GM18517 (cell line): ENCODE measurements around the gene FTCD.
"Not testable (repeated sequence)": the region's sequence is repeated elsewhere in the genome, so short reads cannot be mapped to it uniquely, and the experiment has no call there.

ENCODE experiments used
- ATAC-seq: cut with Tn5 transposase; IDR thresholded peaks from one replicate; pipeline ENCODE4 v1.9.1; 2021; ENCODE audit warnings: mild to moderate bottlenecking, moderate library complexity; ENCODE audit not compliant: unreplicated experiment

FTCD gene

DNA sequence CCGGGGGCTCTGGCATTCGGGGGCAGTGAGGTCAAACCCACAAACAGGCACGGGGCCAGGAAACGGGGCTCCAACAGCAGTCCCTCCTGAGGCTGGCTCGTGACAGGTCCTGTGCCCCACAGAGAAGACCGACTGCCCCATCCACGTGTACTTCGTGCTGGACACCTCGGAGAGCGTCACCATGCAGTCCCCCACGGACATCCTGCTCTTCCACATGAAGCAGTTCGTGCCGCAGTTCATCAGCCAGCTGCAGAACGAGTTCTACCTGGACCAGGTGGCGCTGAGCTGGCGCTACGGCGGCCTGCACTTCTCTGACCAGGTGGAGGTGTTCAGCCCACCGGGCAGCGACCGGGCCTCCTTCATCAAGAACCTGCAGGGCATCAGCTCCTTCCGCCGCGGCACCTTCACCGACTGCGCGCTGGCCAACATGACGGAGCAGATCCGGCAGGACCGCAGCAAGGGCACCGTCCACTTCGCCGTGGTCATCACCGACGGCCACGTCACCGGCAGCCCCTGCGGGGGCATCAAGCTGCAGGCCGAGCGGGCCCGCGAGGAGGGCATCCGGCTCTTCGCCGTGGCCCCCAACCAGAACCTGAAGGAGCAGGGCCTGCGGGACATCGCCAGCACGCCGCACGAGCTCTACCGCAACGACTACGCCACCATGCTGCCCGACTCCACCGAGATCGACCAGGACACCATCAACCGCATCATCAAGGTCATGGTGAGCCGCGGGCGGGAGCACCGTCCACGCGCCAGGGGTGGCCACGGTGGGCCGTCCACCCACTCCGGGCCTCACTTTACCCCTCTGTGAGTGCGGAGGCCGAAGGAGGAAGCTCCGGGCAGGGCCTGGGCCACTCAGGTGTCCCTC, 43.3 kb downstream of the FTCD start:
- ATAC-seq = no peak

DNA sequence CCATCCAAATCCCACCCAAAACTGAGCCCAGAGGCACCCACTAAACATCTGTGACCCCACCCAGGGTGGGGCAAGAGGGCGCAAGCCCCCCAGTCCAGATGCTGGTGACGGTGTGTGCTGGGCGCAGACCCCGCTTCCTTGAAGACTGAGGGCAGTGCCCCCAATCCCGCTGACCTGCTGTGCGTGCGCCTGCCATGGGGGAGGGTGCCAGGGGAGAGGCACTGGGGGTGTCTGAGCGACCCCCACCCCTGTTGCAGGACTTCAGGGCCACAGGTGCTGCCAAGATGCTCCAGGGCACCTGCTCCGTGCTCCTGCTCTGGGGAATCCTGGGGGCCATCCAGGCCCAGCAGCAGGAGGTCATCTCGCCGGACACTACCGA, 44.2 kb downstream of the FTCD start:
- no peak for ATAC-seq

DNA sequence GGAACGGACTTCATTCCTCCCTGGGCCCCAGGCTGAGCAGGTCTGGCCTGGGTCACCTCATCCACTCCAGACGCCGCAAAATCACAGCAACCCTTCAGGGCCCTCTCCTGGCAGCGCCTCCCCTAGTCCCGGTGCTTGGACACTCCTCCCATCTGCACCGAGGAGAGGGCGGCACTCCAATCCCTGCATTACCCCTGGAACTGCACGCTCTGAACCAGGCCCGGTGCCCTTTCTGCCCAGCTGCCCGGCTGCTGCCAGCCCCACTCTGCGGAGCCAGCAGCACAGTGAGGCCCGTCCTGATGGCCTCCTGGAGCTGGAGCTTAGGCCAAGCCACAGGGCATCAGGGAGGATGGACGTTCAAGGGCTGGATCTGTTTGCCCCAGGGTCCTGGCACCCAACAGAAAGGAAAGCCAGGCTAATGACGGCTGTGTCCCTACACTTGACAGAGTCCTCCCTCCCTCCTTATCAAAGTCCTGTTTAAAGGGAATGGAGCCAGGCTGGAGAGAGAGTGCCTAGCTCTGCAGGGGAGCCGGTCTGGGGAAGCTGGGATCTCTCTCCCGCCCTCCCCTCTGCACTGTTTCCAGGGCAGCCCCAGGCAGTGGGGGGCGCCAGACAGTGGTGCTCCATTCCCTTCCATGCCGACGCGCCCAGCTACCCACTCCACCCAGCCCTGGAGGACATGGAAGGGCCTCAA, 44.7 kb downstream of the FTCD start:
- ATAC-seq = no peak

DNA sequence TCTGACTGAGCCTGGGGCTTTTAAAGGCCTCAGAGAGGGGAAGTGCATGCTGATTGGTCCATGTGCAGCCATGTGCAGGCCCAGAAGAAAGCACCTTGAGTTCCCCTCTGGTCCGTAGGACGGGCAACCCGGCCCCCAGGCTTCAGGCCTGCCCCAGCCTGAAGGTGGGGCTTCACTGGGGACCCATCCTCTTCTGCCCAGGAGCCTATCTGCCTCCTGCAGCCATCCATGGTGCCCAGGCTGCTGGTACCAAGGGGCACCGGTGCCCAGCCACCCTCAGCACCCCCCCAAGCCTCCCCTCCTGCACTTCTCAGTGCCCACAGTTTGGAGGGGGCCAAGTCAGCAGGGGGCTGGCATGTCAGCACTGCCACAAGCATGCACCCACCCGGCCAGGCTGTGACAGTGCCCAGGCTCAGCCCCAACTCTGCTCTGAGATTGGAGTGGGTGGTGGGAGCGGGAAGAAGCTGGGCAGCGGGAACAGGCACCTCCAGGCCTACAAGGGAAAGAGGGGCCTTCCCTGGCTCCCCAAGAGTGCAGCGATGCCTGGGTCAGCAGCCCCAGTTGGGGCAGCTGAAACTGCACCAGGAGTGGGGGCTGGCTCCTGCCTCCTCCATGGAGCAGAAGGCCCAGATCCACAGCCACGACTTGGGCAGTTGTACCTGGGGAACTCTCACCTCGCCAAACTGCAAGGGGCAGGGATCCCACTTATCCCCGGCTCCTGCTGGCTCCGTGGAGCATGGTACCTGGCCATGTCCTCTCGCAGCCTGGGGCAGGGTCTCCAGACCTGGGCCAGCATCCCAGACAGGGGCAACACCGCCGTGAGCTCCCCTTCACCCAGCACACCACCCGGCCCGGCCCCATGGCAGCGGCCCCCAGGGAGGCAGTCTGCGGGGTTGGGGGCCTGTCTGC, 45.8 kb downstream of the FTCD start:
- no peak for ATAC-seq

DNA sequence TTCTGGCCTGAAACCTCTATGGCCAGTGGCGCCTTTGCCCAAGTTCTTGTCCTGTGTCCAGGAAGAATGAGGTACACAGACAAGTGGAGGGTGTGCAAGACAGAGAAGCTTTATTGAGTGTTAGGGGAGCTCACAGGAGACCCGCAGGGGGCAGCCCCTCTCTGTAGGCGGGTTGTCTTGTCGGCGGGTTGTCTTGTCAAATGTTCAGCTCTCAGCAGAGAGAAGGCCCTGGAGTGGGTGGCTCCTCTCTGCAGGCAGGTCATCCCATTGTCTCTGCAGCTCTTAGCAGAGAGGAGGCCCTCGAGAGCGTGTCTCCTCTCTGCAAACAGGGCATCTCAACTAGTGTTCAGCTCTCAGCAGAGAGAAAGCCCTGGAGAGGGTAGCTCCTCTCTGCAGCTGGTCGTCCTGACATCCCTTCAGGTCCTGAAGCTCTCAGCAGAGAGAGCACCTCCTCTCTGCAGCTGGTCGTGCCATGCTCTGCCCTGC, 46.5 kb downstream of the FTCD start:
- ATAC-seq = no peak

DNA sequence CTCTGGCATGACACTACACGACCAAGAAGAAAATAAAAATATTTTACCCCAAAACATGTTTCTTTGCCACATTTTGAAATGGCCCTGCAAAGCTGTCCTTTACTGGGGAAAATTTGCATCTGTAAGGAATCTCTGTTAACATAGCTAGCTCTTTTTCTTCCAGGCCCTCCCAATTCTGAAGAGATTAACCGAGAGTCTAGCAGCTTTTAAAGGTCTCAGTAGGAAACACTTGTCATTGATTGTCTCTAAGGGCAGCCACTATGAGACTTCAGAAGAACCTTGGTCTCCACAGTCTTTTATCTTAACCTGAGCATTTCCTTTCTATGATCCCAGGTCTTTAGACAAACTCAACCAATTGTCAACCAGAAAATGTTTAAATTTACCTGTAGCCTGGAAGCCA, 48.0 kb downstream of the FTCD start:
- ATAC-seq = not testable (repeated sequence)

DNA sequence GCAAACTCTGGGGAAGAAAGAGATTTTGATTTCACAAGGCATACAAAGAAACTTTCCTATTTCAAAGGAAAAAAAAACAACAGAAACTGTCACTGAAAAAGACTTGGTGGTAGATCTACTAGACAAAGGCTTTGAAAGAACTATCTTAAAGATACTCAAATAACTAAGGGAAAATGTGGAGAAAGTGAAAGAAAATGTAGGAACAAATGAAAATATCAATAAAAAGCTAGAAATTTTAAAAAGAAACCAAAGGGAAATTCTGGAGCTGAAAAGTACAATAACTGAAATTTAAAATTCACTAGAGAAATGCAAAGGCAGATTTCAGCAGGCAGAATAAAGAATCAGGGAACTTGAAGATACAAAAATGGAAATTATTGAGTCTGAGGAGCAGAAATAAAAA, 51.3 kb downstream of the FTCD start:
- no peak for ATAC-seq

DNA sequence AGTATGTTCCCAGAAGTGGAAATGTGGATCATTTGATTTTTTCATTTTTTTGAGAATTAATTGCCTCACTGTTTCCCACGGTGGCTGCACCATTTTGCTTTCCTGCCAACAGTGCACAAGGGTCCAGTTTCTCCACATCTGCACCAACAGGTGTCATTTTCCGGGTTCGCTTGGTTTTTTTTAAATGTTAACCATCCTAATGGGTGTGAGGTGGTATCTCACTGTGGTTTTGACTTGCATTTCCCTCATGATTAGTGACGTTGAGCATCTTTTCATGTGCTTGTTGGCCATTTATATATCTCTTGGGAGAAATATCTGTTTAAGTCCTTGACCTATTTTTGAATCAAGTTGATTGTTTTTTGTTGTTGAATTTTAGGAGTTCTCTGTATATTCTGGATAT, 54.5 kb downstream of the FTCD start:
- no peak for ATAC-seq

DNA sequence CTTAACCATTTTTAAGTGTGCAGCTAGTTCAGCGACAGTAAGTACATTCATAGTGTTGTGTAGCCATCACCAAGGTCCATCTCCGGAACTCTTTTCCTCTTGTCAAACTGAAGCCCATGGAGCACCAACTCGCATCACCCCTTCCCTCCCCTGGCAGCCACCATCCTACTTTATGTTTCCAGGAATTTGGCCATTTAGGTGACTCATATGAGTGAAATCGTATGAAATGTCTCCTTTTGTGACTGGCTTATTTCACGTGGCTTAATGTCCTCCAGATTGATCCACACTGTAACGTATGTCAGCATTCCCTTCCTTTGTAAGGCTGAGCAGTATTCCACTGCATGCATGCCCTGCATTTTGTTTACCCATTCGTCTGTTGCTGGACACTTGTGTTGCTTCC, 55.0 kb downstream of the FTCD start:
- no peak for ATAC-seq

DNA sequence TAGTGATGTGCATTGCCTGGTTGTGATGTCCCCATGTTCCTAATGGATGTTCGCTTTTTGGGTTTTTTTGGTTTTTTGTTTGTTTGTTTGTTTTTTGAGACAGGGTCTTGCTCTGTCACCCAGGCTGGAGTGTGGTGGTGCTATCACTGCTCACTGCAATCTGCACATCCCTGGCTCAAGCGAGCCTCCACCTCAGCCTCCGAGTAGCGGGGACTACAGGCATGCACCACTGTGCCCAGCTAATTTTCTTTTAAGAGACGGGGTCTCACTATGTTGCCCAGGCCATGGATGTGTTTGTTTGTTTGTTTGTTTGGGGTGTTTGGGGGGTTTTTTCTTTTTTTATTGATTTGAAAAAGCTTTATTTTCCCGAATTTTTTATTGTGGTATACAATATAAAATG, 55.4 kb downstream of the FTCD start:
- no peak for ATAC-seq

DNA sequence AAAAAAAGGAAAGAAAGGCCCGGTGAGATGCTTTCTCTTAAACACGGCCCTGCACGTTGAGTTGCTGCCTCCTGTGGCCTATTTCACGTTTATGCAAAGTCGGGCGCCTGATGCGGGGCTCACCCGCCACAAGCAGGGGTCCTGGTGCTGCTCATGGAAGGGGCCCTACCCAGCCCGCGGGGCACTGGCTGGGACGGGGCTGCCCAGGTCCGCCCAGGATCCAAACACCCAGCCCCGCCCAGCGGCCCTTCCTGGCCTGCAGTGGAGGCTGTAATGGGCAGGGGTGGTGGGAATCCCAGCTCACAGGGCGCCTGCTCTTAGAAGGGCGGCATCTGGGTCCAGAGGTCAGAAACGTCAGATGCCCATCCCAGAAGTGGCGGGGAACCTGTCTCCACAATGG, 55.9 kb downstream of the FTCD start:
- no peak for ATAC-seq

DNA sequence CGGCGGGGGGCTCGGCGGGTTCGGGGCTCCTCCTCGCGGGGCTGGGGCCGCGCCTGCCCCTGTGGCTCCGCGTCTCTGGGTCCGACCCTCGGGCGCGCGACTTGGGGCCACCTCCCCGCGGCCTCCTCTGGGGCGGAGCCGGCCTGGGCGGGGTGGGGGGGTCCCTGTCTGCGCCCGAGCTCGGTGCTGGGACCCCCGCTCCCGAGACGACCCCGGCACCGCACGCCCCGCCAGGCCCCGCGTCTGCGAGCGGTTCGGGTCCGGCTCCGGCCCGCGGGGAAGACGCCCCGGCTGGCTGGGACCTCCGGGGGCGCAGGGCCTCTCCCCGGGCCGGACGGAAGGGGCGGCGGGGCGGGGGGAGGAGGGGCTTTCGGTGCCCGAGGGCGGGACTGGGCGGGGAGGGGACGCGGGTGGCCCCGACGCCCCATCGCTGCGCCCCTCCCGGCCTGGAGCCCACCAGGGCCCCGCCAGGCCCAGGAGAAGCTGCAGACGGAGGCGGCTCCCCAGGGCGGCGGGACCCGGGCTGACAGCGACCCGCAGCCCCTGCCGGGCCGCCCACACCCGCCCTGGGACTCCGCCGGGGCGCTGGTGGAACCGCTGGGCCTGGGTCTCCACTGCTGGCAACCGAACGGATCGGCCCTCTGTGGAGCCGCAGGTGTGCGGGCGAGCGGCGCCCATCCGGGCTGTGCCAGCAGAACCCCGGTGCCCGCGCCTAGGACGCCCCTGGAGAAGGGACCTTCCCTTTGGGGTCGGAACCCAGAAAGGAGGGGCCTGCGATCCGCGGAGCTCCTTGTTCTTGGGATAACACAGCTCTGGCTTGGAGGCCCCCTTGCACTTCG, 56.9 kb downstream of the FTCD start:
- no peak for ATAC-seq

DNA sequence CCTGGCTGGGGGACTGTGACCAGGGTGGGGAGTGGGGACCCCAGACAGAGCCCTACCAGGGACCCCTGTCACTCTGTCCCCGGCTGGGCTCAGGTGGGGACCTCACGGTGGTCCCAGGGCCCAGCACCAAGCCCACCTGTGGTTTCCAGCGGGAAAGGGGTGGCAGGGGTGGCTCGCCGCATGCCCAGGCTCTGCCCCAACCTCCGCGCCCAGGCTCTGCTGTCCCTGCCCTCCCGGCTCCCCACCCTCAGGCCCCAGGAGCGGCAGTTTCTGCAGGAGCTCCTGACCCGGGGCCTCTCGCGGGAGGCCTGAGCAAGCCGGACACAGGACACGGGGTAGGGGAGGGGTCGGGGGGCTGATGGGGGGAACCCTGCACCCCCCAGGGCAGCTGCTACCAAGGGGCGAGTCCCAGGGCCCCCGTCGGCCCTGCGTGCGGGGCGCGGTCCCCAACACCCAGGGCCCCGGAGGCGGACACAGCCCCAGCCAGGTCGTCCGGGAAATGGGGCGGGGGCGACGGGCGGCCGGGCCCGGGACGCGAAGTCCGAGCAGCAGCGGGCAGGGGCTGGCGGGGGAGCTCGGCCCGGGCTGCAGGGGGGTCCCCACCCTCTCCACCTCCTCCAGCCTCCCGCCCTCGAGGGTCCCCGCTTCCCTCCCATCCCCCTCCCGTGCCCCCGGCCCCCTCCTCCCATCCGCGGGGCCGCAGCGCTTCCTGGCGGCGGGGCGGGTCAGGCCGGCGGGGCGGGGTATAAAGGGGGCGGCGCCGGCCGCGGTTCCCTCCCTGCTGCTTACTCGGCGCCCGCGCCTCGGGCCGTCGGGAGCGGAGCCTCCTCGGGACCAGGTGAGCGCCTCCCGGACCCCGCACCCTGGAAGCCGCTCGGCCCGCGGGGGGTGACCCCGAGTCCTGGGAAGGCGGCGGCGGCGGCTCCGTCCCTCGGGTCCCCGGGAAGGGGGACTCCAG, 57.8 kb downstream of the FTCD start, which contains the start of gene COL6A2:
TSS of gene COL6A2 (plus strand) at position 777 of the 958 bp plus-strand sequence.
- no peak for ATAC-seq

DNA sequence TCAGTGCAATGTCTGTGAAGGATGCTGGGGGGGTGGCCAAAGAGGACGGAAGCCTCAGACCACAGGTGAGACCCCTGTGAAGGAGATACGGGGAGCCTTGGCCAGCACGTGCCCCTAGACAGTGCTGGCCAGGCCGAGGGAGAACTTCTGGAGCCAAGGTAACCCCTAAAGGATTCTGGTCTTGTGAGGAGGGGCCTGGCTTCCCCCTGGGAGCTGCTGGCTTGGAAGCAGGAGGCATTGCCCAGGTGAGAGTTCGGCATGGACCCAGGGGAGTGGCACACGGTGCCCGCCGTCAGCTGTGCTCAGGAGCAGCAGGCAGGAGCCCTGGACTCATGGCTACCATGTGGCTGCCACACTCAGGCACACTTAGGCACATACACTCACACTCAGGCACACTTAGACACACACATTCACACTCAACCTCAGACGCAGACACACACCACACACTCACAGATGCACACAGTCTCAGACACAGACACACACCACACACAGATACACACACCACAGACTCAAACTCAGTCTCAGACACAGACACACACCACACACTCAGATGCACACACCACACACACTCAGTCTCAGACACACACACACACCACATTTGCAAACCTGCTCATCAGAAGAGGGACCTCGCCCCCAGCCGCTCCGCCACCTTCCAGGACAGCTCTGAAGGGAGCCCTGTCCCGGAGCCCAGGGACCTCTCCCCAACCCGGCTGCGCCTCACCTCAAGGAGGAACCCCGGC, 58.6 kb downstream of the FTCD start:
- ATAC-seq = no peak

DNA sequence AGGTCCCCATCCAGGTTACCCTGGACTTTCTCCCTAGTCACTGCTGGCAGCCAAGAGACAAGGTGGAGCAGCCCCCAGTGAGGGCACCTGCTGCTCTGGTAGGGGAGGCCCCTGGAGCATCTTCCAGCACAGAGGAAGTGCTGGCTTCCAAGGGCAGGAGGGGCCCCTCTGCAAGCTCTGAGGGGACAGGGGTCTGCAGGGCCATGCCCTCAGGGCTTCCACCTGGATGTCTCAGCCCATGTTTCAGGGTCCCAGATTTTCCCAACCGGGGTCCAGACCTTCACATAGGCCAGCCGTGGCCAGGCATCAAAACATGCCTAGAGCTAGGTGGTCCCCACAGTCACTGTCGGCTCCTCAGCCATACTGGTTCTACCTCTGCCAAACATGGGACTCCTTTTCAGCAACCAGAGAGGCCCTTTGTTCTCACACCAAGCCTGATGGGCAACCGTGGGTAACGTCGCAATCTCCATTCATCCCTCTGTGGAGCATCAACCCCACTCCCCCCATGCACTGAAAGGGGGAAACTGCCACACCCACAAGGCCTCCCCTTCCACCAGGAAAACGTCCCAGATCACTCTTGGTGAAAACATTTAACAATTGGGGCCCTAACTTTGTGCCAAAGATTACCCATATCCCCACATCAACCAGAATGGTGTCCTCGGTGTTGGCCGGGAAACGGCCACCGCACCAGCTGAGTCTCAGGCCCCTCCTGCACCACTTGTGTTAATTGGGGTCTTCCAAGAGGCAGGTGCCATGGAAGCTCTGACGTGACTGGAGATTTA, 59.4 kb downstream of the FTCD start:
- no peak for ATAC-seq

DNA sequence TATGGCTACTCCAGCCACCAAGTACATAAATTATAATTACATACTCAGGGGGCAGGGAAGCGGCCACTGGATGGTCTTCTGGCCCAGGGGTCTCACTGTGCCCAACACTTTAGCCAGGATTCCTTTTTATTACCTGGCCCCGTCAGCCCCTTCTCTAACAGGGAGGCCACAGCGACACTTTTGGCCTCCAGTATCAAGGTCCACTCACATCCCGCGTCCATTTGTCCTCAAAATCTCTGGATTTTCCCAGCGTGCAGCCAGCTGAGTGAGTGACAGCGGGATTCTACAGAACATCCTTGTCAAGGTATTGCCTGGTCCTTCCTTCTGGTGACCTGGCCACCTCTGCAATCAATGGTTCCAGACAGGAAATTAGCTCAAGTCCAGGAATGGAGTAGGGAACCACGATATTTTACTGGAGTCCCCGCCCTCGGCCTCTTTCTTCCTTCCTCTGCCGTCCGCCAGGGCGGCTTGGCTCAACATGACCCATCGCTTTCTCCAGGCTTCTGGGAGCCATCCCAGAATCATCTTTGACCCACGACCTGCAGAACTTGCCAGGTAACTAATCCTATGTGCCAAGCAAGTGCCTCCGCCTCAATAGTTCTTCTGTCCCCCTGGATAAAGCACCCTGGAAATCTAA, 60.2 kb downstream of the FTCD start:
- ATAC-seq = no peak

DNA sequence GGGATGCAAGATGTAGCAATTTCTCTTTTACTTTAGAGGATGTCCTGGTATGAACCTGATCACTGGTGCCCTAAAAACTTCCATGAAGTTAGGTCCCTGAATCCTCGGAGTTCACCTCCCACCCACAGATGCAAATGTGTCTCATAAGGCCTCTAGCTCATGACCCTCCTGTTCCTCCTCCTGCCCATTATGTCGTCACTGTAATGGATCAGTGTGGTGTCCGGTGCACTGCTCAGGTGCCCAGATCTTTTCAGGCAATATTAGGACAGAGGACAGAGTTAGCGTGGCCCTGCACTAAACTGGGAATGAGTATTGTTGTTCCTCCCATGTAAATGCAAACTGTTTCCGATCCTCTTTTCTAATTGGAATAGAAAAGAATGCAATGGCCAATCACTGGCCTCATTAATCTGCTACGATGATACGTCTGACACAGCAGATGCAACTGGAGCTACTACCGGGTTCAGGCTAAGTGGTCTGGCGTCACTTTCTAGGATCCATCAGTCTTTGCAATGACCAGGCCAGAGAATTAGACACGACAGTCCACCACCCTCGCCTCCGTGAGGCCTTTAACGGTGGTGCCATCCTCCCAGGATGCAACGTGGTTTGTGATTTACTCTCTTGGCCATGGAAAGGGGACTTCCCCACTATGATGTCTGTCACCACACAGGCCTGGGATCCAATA, 60.8 kb downstream of the FTCD start:
- no peak for ATAC-seq
